Endometrium (tissue), 2 donors: ENCODE data around the gene POP5.
"Not testable (repeated sequence)": the region's sequence is repeated elsewhere in the genome, so short reads cannot be mapped to it uniquely, and the experiment has no call there.

Experiments used
- FAIRE-seq: peaks from 2 replicates; lab custom pipeline; 2012; peaks lifted over from hg19 to GRCh38; lab: Jason Lieb, UNC
- donor health status: control.
- donor health status: control.

POP5 gene

GRCh38 chr12:120536064-120536791, 45.0 kb downstream of the POP5 start:
- FAIRE-seq = no peak

- no peak for FAIRE-seq
Measured at GRCh38 chr12:120534703-120535655, 46.2 kb downstream of the POP5 start.

GRCh38 chr12:120534203-120534702, 46.9 kb downstream of the POP5 start, which contains the start of gene RNF10:
RNF10 (plus strand) TSS chr12:120534356; CDS start chr12:120534812, 456 bp downstream.
- peak; percentile 73 for FAIRE-seq

GRCh38 chr12:120532701-120533238, 48.4 kb downstream of the POP5 start:
- no peak for FAIRE-seq

- FAIRE-seq = not testable (repeated sequence)
Measured at GRCh38 chr12:120530418-120530761, 50.8 kb downstream of the POP5 start.

- no peak for FAIRE-seq
Measured at GRCh38 chr12:120529641-120530417, 51.4 kb downstream of the POP5 start.

GRCh38 chr12:120528861-120529525, 52.2 kb downstream of the POP5 start, which contains the start of gene COQ5:
COQ5 (minus strand) TSS chr12:120529158; CDS start chr12:120529141, 17 bp downstream.
- FAIRE-seq = no peak
